OCI-LY7 (cell line): ENCODE results near the gene NEK4.

Experiments used
- EZH2phosphoT487 ChIP-seq: fragments of 200-600 bp; sonication (generic); IDR thresholded peaks from 2 replicates; pipeline ENCODE4 v1.6.1; 2018; ENCODE audit warnings: low read depth, borderline replicate concordance, mild to moderate bottlenecking, mixed run types, antibody characterized with exemption, low read length, moderate library complexity, mixed read lengths
- TF ChIP-seq, protein P1 (sequence below): fragments of 200-600 bp; sonication (generic); conservative IDR thresholded peaks from 2 replicates; pipeline ENCODE4 v1.5.1; 2014; ENCODE audit warnings: mild to moderate bottlenecking, antibody characterized with exemption, low read length, moderate library complexity, mixed read lengths

DNA sequence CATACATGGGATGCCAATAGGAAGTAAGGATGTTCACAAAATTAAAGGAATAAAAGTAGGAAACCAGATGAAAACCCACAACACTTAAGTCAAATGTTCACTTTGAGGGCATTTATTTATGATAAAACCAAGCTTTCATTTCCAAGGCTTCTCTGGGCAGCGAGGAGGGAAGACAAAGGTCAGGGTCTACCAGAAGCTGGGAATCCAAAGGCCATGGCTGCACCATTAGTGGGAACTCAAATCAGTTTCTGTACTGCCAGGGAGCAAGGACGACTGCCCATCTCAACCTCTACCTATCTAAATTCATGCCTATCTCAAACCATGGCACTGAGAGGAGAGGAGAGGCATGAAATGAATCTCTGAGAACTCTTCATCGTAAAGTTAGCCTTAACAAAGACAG, 107.6 kb downstream of the NEK4 start:
- TF ChIP-seq, protein P1, sequence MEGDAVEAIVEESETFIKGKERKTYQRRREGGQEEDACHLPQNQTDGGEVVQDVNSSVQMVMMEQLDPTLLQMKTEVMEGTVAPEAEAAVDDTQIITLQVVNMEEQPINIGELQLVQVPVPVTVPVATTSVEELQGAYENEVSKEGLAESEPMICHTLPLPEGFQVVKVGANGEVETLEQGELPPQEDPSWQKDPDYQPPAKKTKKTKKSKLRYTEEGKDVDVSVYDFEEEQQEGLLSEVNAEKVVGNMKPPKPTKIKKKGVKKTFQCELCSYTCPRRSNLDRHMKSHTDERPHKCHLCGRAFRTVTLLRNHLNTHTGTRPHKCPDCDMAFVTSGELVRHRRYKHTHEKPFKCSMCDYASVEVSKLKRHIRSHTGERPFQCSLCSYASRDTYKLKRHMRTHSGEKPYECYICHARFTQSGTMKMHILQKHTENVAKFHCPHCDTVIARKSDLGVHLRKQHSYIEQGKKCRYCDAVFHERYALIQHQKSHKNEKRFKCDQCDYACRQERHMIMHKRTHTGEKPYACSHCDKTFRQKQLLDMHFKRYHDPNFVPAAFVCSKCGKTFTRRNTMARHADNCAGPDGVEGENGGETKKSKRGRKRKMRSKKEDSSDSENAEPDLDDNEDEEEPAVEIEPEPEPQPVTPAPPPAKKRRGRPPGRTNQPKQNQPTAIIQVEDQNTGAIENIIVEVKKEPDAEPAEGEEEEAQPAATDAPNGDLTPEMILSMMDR, result no peak
- no peak for TF ChIP-seq EZH2phosphoT487
